Breast epithelium (tissue), 4 donors: ENCODE data around the gene HMGXB4. TPM values are rescaled to one million over a fixed set of nuclear protein-coding genes. Genes with fewer than 3 reads are reported as not detected.

Experiments used
- DNase-seq, 2 donors: peaks; one replicate each; pipeline ENCODE4 v3.0.0-alpha.2; 2019; ENCODE audit warnings: low spot score in 2 of 2
- H3K27ac ChIP-seq, 2 donors: fragments of 200-600 bp; sonication (generic) in 1 of 2; one replicate each; pipeline ENCODE4 v1.5.1; 2016 to 2019; ENCODE audit warnings: mild to moderate bottlenecking in 1 of 2
- H3K27me3 ChIP-seq, 2 donors: fragments of 200-600 bp; sonication (generic) in 1 of 2; one replicate each; pipeline versions ENCODE4 v1.5.1 to v1.6.0; 2017 to 2019; ENCODE audit warnings: control low read depth in 1 of 2, mild to moderate bottlenecking in 1 of 2
- H3K36me3 ChIP-seq: fragments of 200-600 bp; one replicate; pipeline ENCODE4 v1.5.1; 2019
- H3K4me1 ChIP-seq, 2 donors: fragments of 200-600 bp; sonication (generic); one replicate each; pipeline ENCODE4 v1.5.1; 2016 to 2019; ENCODE audit warnings: control low read depth in 1 of 2
- H3K4me3 ChIP-seq, 3 donors: fragments of 200-600 bp; sonication (generic); 1 replicate in 2 of 3; 2 replicates in 1 of 3; pipeline ENCODE4 v1.5.1; 2016 to 2019; ENCODE audit warnings: mild to moderate bottlenecking in 3 of 3, moderate library complexity in 2 of 3
- H3K9me3 ChIP-seq, 2 donors: fragments of 200-600 bp; sonication (generic) in 1 of 2; one replicate each; pipeline ENCODE4 v1.5.1; 2016 to 2019; ENCODE audit warnings: control low read depth in 1 of 2
- POLR2A ChIP-seq: fragments of 450-650 bp; IDR thresholded peaks from one replicate; pipeline ENCODE4 v1.6.1; 2016; ENCODE audit warnings: antibody characterized with exemption, mild to moderate bottlenecking, moderate library complexity
- POLR2AphosphoS5 ChIP-seq, 3 donors: sonication (generic); formaldehyde crosslinking; IDR thresholded peaks; one replicate each; pipeline ENCODE4 v1.6.1; 2017; ENCODE audit warnings: antibody characterized with exemption in 3 of 3
- intact Hi-C: fragments of 100-400 bp; cut with DNase I; formaldehyde crosslinking; loops from one replicate; pipeline ENCODE4 v1.15.1; 2023; ENCODE audit warnings: low total_unique reads
- total RNA-seq, 3 donors: library from RNA; depleted of rRNA; stranded (reverse); fragments of >200 nt; gene quantifications; one replicate each; pipeline ENCODE4 v1.1.0, GENCODE V29; 2016
- TF ChIP-seq, protein P1 (sequence below), 3 donors: fragments of 450-650 bp; IDR thresholded peaks; one replicate each; pipeline ENCODE4 v1.5.1; 2016 to 2017; ENCODE audit warnings: antibody characterized with exemption in 3 of 3, mild to moderate bottlenecking in 3 of 3, moderate library complexity in 3 of 3

HMGXB4 gene
- total RNA-seq, 3 donors from 2014 or later, result 12.8 to 28.5 (median 26.2) TPM

DNA sequence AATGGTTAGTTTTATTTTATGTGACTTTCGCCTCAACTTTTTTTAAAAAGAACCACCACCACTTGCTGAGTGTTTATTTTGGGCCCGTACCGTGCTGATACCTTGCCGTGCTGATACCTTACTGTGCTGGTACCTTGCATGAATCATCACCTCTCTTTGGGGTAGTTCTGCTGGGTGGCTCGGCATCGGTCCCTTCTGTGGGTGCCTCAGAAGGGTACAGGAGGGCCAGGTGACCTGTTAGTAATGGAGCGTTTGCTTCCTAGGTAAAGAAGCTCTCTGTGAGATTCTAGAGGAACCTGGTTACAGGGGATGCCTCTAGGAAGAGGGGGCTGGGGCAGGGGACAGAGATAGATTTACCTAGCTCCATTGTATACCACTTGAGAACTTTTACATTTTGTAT is 59.5 kb downstream of the HMGXB4 start:
- TF ChIP-seq POLR2AphosphoS5 (IDR thresholded peaks at IDR 0.05) (no peak), POLR2A (no peak)
- TF ChIP-seq, protein P1, sequence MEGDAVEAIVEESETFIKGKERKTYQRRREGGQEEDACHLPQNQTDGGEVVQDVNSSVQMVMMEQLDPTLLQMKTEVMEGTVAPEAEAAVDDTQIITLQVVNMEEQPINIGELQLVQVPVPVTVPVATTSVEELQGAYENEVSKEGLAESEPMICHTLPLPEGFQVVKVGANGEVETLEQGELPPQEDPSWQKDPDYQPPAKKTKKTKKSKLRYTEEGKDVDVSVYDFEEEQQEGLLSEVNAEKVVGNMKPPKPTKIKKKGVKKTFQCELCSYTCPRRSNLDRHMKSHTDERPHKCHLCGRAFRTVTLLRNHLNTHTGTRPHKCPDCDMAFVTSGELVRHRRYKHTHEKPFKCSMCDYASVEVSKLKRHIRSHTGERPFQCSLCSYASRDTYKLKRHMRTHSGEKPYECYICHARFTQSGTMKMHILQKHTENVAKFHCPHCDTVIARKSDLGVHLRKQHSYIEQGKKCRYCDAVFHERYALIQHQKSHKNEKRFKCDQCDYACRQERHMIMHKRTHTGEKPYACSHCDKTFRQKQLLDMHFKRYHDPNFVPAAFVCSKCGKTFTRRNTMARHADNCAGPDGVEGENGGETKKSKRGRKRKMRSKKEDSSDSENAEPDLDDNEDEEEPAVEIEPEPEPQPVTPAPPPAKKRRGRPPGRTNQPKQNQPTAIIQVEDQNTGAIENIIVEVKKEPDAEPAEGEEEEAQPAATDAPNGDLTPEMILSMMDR (IDR thresholded peaks at IDR 0.05), result no peak
- no peaks in the 10 kb centered on the region for H3K36me3 ChIP-seq
- DNase-seq, result no peak

DNA sequence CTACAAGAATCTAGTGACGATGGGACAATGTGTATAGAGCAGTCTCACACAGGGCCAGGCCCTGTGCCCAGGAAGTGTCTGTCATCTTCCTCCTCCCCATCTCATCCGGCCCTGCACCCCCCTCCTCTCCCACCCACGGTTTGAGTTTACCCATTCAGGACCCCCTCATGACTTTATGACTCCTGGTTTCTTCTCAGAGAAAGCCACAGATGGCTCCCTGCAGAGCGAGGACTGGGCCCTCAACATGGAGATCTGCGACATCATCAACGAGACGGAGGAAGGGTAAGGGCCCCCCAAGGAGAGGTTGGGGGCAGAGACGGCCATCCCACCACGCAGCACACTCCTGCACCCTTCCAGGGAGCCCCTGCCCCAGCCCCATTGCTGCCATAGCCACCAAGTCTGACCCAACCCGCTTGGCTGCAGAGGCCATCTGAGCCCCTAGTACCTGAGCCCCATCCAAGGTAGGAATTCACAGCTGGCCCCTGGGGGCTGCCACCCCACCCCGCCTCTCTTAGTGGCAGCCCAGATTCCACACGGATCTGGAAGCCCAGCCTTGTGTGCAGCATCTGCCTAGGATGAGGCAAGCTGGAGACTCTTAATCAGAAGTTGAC is 60.5 kb downstream of the HMGXB4 start:
- no peak for DNase-seq
- intact Hi-C loops, result no loop called here
- H3K27ac ChIP-seq, result no peak overlapping the region
- peaks cover 2 to 25% of the 10 kb centered on the region in 2 donors for H3K4me1 ChIP-seq
- TF ChIP-seq POLR2AphosphoS5 (IDR thresholded peaks at IDR 0.05) (no peak), POLR2A (no peak)
- TF ChIP-seq, protein P1 (IDR thresholded peaks at IDR 0.05), result no peak
- no peaks in the 10 kb centered on the region for H3K36me3 ChIP-seq
- no peaks in the 10 kb centered on the region for H3K9me3 ChIP-seq
- no peak overlapping the region for H3K4me3 ChIP-seq
- H3K27me3 ChIP-seq, result no peaks in the 10 kb centered on the region

More for the DNA sequence above, 59.5 kb downstream of the HMGXB4 start:
- intact Hi-C loops, result no loop called here
- H3K27ac ChIP-seq, result no peak overlapping the region
- H3K9me3 ChIP-seq, result no peaks in the 10 kb centered on the region
- no peaks in the 10 kb centered on the region for H3K27me3 ChIP-seq
- peaks cover 2 to 31% of the 10 kb centered on the region in 2 donors for H3K4me1 ChIP-seq
- H3K4me3 ChIP-seq, result no peak overlapping the region

DNA sequence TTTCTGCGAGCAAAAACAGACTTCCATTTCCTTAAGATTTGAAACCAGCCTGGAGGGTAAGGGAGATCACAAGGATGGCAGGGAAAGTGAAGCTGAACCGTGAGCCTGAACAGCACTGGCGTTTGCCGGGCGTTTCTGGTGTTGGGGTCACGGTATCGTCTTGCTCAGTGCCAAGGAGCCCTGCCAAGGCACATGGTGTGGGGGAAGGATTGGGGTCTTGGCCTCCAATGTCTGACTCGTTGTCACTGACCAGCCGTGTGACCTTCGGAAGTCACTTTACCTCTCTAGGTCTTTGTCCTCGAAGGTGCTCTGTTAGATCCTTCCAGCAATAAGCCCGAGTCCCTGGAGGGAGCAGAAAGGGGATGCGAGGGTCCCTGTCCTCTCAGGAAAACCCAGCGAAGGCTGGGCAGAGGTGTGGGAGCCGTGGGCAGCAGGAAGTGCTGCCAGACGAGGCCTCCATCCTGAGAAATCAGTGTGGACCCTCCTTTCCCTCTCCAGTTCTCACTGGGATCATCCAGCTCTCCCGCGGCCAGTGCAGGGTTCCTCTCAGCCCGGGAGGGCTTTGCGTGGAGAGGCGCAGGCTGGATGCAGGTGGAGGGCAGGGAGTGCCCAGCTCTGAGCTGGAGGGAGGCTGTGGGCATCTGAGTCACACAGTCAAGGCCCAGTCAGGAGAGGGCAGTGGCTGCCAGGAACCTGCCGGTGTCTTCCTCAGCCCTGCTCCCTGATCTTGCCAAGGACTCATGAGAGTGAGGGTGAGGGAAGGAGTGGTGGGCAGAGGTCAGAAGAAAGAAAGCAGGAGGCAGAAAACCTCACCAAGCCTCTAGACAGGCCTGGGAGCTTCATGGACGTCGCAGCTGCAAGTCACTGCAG is 61.3 kb downstream of the HMGXB4 start:
- no peaks in the 10 kb centered on the region for H3K9me3 ChIP-seq
- no peaks in the 10 kb centered on the region for H3K36me3 ChIP-seq
- no peak for TF ChIP-seq POLR2A
- TF ChIP-seq, protein P1 (IDR thresholded peaks at IDR 0.05), result no peak
- no peak for TF ChIP-seq POLR2AphosphoS5 (IDR thresholded peaks at IDR 0.05)
- no peak overlapping the region for H3K27ac ChIP-seq
- no peaks in the 10 kb centered on the region for H3K27me3 ChIP-seq
- H3K4me3 ChIP-seq, result no peak overlapping the region
- DNase-seq, result no peak
- peaks cover 2 to 19% of the 10 kb centered on the region in 2 donors for H3K4me1 ChIP-seq
- intact Hi-C loops, result no loop called here

DNA sequence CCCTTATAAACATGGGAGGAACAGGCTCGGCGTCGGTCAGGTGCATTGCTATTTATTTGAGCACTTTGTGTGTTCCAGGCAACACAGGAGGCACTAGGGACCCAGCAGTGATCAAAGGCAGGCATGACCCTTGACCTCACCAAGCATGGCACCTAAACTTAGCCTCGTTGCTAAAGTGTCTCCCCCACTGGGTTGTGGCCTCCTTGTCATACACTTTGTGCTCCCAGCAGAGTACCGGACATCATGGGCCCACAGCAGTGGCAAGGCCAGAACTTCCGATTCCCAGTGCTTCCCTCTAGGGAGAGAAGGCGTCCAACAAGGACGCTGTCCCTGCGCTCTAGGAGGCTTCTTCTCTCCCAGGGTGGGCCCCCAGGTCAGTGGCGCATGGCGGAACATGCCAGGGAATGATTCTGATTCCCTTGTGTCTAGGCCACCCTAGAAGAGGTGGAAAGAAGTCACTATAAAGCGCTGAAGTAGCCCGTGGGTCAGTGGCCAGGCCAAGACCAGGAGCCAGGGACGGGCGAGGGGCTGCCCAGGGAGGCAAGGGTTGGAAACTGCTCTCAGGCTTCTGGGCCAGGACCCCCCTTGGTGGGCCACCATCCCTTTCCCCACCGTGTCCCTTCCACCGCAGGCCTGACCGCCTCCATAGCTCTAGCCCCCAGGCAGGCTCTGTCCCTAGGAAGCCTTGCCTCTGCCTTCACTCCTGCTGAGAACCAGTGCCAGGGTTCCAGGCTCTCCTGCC is 62.1 kb downstream of the HMGXB4 start:
- Histone ChIP-seq H3K36me3 (no peaks in the 10 kb centered on the region), H3K27me3 (no peaks in the 10 kb centered on the region), H3K4me3 (no peak overlapping the region), H3K4me1 (peaks cover 2 to 13% of the 10 kb centered on the region in 2 donors), H3K27ac (no peak overlapping the region), H3K9me3 (no peaks in the 10 kb centered on the region)
- intact Hi-C loops, result no loop called here
- TF ChIP-seq POLR2A, result no peak
- no peak for TF ChIP-seq POLR2AphosphoS5 (IDR thresholded peaks at IDR 0.05)
- TF ChIP-seq, protein P1 (IDR thresholded peaks at IDR 0.05), result no peak
- no peak for DNase-seq
